HEK293 (cell line): ENCODE results near the gene CDH26.

Source experiments
- CTCF ChIA-PET: fragments of 350-600 bp; formaldehyde crosslinking; extraction: SDS; loops from one replicate; lab custom pipeline; 2021; ENCODE audit warnings: antibody characterized with exemption; lab: Yijun Ruan, JAX
- POLR2A ChIA-PET: fragments of 300-600 bp; formaldehyde crosslinking; extraction: SDS; loops from one replicate; lab custom pipeline; 2020; ENCODE audit warnings: antibody characterized with exemption, inconsistent platforms; lab: Yijun Ruan, JAX
- H3K27ac ChIP-seq: fragments of 200-500 bp; sonication (Bioruptor generic); 2 replicates; pipeline ENCODE4 v1.5.1; 2014; ENCODE audit warnings: low read depth, low read length, control low read depth, inconsistent platforms; ENCODE audit errors: extremely low read depth
- H3K36me3 ChIP-seq, 2 experiments: fragments of 200-500 bp in 1 of 2; sonication (Bioruptor generic) in 1 of 2; 1 replicate in 1 of 2; 2 replicates in 1 of 2; pipeline ENCODE4 v1.5.1; 2014 to 2017; ENCODE audit warnings: inconsistent platforms in 2 of 2, low read length in 2 of 2; ENCODE audit not compliant: control insufficient read depth in 2 of 2, insufficient read depth in 1 of 2
- H3K4me1 ChIP-seq: fragments of 200-500 bp; sonication (Bioruptor generic); 2 replicates; pipeline ENCODE4 v1.5.1; 2014; ENCODE audit warnings: mild to moderate bottlenecking, low read length, inconsistent platforms; ENCODE audit not compliant: control insufficient read depth, insufficient read depth
- H3K4me3 ChIP-seq: 2 replicates; pipeline ENCODE4 v1.5.1; 2011; ENCODE audit warnings: low read depth, mild to moderate bottlenecking, control low read depth, low read length, moderate library complexity
- H3K9me3 ChIP-seq: fragments of 200-500 bp; sonication (Bioruptor generic); 2 replicates; pipeline ENCODE4 v1.5.1; 2014; ENCODE audit warnings: low read depth, low read length, inconsistent platforms; ENCODE audit not compliant: control insufficient read depth, insufficient read depth
- FEZF1 ChIP-seq: fragments of 450-650 bp; formaldehyde crosslinking; IDR thresholded peaks from 2 replicates; pipeline ENCODE4 v1.5.1; 2016; ENCODE audit warnings: missing biosample characterization, missing genetic modification characterization
- ZIC2 ChIP-seq: fragments of 450-650 bp; formaldehyde crosslinking; IDR thresholded peaks from 2 replicates; pipeline ENCODE4 v1.5.1; 2016; ENCODE audit warnings: missing biosample characterization, missing genetic modification characterization
- ZNF175 ChIP-seq: fragments of 450-650 bp; formaldehyde crosslinking; IDR thresholded peaks from 2 replicates; pipeline ENCODE4 v1.5.1; 2016; ENCODE audit warnings: missing biosample characterization, missing genetic modification characterization
- ZNF266 ChIP-seq: fragments of 450-650 bp; formaldehyde crosslinking; IDR thresholded peaks from 2 replicates; pipeline ENCODE4 v1.5.1; 2016; ENCODE audit warnings: missing biosample characterization, missing genetic modification characterization, low read depth
- ZNF555 ChIP-seq: fragments of 450-650 bp; formaldehyde crosslinking; conservative IDR thresholded peaks from 2 replicates; pipeline ENCODE4 v1.5.1; 2017; ENCODE audit warnings: missing biosample characterization, mild to moderate bottlenecking, missing genetic modification characterization, inconsistent platforms
- ZNF600 ChIP-seq: fragments of 450-650 bp; formaldehyde crosslinking; IDR thresholded peaks from 2 replicates; pipeline ENCODE4 v1.5.1; 2016; ENCODE audit warnings: missing biosample characterization, missing genetic modification characterization
- ZNF658 ChIP-seq: fragments of 450-650 bp; formaldehyde crosslinking; IDR thresholded peaks from 2 replicates; pipeline ENCODE4; 2016; ENCODE audit warnings: missing biosample characterization, missing genetic modification characterization
- TF ChIP-seq, protein P1 (sequence below): fragments of 450-650 bp; formaldehyde crosslinking; IDR thresholded peaks from 2 replicates; pipeline ENCODE4 v1.5.1; 2016; ENCODE audit warnings: missing biosample characterization, missing genetic modification characterization
- TF ChIP-seq, protein P2 (sequence below): fragments of 450-650 bp; formaldehyde crosslinking; IDR thresholded peaks from 2 replicates; pipeline ENCODE4 v1.5.1; 2016; ENCODE audit warnings: missing biosample characterization, missing genetic modification characterization
- TF ChIP-seq, protein P3 (sequence below): fragments of 450-650 bp; formaldehyde crosslinking; IDR thresholded peaks from 2 replicates; pipeline ENCODE4 v1.5.1; 2017; ENCODE audit warnings: missing biosample characterization, missing genetic modification characterization

Gene CDH26

DNA sequence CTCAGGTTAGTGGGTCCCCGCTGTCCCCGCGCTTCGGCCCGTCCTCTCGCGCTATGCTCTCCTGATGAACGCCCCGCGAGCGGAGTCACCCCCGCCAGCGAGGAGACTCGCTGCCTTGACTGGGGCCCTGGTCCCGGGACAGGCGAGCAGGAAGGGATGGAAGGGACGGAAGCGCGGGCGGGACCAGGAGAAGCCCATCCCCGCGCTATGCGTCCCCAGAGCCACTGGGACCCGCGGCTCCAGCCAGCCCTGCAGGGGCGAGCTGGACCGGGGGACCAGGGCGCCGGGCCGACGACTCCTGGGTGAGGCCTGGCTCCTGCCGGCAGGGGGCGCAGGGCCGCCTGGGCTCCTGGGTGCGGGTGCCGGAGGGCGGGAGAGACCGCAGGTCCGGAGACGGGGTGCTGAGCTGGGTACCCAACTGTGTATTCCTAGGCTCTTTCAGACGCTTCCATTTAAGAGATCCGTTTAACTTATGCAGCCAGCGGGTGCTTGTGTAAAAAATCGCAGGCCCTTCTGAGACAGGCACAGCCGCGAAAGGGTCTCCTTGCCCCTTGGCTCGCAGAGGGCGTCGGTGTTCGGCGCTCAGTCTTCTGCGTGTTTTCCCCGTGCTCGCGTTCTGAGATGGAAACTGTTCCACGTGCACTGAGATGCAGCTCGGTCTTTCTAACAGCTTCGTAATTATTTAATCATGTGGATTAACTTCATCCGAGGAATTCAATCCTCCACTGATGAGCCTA is 24.2 kb upstream of the CDH26 start (continued):
- TF ChIP-seq, protein P1, sequence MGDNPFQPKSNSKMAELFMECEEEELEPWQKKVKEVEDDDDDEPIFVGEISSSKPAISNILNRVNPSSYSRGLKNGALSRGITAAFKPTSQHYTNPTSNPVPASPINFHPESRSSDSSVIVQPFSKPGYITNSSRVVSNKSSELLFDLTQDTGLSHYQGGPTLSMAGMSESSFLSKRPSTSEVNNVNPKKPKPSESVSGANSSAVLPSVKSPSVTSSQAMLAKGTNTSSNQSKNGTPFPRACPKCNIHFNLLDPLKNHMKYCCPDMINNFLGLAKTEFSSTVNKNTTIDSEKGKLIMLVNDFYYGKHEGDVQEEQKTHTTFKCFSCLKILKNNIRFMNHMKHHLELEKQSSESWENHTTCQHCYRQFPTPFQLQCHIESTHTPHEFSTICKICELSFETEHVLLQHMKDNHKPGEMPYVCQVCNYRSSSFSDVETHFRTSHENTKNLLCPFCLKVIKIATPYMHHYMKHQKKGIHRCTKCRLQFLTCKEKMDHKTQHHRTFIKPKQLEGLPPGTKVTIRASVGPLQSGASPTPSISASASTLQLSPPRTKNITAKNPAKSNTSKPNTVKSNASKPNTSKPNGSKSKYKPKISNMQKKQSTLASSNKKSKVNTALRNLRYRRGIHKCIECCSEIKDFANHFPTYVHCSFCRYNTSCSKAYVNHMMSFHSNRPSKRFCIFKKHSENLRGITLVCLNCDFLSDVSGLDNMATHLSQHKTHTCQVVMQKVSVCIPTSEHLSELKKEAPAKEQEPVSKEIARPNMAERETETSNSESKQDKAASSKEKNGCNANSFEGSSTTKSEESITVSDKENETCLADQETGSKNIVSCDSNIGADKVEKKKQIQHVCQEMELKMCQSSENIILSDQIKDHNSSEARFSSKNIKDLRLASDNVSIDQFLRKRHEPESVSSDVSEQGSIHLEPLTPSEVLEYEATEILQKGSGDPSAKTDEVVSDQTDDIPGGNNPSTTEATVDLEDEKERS: no peak
- TF ChIP-seq ZNF175: no peak
- TF ChIP-seq ZNF658 (tag by site-specific recombination): no peak

DNA sequence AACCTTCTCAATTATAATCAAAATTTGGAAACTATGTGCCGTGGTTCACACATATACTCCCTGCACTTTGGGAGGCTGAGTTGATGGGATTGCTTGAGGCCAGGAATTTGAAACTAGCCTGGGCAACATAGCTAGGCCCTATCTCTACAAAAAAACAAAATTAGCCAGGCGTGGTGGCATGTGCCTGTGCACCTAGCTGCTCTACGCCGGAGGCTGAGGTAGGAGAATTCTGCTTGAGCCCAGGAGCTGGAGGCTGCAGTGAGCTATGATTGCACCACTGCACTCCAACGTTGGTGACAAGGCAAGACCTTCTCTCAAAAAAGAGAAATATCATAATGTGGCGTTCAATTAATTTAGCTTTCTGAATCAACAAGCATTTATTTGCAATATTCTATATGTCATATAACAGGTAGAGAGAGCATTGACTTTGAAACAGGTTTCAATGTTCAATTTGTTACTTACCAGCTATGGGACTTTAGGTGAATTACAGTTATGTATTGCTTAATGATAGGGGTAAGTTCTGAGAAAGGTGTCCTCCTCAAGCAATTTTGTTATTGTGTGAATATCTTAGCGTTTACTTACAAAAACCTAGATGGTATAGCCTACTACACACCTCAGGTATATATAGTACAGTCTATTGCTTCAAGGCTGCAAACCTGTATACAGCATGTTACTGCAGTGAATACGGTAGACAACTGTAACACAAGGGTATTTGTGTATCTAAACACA is 22.6 kb upstream of the CDH26 start:
- ChIA-PET POLR2A (interaction anchor here (0.9 kb wide), 1 partner anchor 56 kb away, joined by 3 read pairs; no protein-coding TSS in a partner anchor), CTCF (interaction anchor here (0.6 to 2.6 kb wide), 6 partner anchors 10 to 187 kb away, joined by 3 to 19 read pairs (median 8); no protein-coding TSS in a partner anchor)
- no peak overlapping the region for H3K27ac ChIP-seq
- peaks cover 11% of the 10 kb centered on the region for H3K4me1 ChIP-seq
- H3K36me3 ChIP-seq: no peaks in the 10 kb centered on the region
- no peak overlapping the region for H3K4me3 ChIP-seq
- H3K9me3 ChIP-seq: no peaks in the 10 kb centered on the region
- no peak for TF ChIP-seq ZNF555 (tag by site-specific recombination)
- TF ChIP-seq, protein P2, sequence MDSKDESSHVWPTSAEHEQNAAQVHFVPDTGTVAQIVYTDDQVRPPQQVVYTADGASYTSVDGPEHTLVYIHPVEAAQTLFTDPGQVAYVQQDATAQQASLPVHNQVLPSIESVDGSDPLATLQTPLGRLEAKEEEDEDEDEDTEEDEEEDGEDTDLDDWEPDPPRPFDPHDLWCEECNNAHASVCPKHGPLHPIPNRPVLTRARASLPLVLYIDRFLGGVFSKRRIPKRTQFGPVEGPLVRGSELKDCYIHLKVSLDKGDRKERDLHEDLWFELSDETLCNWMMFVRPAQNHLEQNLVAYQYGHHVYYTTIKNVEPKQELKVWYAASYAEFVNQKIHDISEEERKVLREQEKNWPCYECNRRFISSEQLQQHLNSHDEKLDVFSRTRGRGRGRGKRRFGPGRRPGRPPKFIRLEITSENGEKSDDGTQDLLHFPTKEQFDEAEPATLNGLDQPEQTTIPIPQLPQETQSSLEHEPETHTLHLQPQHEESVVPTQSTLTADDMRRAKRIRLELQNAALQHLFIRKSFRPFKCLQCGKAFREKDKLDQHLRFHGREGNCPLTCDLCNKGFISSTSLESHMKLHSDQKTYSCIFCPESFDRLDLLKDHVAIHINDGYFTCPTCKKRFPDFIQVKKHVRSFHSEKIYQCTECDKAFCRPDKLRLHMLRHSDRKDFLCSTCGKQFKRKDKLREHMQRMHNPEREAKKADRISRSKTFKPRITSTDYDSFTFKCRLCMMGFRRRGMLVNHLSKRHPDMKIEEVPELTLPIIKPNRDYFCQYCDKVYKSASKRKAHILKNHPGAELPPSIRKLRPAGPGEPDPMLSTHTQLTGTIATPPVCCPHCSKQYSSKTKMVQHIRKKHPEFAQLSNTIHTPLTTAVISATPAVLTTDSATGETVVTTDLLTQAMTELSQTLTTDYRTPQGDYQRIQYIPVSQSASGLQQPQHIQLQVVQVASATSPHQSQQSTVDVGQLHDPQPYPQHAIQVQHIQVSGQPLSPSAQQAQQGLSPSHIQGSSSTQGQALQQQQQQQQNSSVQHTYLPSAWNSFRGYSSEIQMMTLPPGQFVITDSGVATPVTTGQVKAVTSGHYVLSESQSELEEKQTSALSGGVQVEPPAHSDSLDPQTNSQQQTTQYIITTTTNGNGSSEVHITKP: peak; percentile 51

DNA sequence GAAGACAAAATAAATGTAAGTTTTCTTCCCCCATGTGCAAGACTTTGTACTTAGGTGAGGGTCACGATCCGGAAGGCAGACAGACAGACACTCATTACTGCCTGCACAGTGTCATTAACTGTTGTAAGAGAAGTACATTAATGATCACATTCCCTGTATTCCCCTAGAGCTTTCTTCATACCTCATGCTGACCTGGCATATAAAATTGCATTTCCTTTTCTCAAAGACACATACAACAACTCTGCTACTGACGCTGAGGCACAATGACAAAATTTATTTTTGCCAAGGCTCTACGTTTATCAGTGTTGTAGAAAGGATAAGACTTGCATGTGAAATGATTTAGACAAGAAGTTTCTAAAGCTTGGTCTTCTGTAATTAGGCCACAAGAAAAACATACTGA is 21.8 kb upstream of the CDH26 start:
- TF ChIP-seq ZIC2 (no peak), ZNF600 (tag by site-specific recombination) (0 out of 2 replicates have a peak, but pooled peaks have one; percentile 26), FEZF1 (tag by site-specific recombination) (no peak), ZNF266 (no peak)
- TF ChIP-seq, protein P3, sequence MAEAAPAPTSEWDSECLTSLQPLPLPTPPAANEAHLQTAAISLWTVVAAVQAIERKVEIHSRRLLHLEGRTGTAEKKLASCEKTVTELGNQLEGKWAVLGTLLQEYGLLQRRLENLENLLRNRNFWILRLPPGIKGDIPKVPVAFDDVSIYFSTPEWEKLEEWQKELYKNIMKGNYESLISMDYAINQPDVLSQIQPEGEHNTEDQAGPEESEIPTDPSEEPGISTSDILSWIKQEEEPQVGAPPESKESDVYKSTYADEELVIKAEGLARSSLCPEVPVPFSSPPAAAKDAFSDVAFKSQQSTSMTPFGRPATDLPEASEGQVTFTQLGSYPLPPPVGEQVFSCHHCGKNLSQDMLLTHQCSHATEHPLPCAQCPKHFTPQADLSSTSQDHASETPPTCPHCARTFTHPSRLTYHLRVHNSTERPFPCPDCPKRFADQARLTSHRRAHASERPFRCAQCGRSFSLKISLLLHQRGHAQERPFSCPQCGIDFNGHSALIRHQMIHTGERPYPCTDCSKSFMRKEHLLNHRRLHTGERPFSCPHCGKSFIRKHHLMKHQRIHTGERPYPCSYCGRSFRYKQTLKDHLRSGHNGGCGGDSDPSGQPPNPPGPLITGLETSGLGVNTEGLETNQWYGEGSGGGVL (tag by site-specific recombination): no peak
- Histone ChIP-seq H3K4me1 (peaks cover 11% of the 10 kb centered on the region), H3K4me3 (no peak overlapping the region), H3K36me3 (no peaks in the 10 kb centered on the region), H3K27ac (no peak overlapping the region), H3K9me3 (no peaks in the 10 kb centered on the region)
- ChIA-PET POLR2A (interaction anchor here (0.9 kb wide), 1 partner anchor 56 kb away, joined by 3 read pairs; no protein-coding TSS in a partner anchor), CTCF (interaction anchor here (0.6 to 0.7 kb wide), 4 partner anchors 11 to 538 kb away, joined by 3 read pairs; no protein-coding TSS in a partner anchor)
